Measurements from ENCODE around the gene MLLT10. TPM values are rescaled to one million over a fixed set of nuclear protein-coding genes. Genes with fewer than 3 reads are reported as not detected.

The MLLT10 gene
- total and polyA plus RNA-seq, 2 of the 8 experiments (the other 6 are each of a cell fraction or from before 2014, with no cell fraction given), result 53.1 to 62.1 TPM

GRCh38 chr10:21518641-21519396, 15.2 kb upstream of the MLLT10 start:
- DNase-seq (ENCODE audit: low read depth in 1 of 2, low spot score in 2 of 2), result no peak
- H3K23ac ChIP-seq (ENCODE audit: insufficient read length), result no peak overlapping the region
- H4K20me1 ChIP-seq (replicated peaks in 1 of 2; ENCODE audit: control insufficient read depth in 1 of 2, insufficient read depth in 2 of 2, low read length in 2 of 2), result peaks cover 0 to 2% of the 10 kb centered on the region in 2 experiments
- ChIA-PET CTCF (ENCODE audit: partially characterized antibody) (interaction anchor here (0.6 to 1.5 kb wide), 9 partner anchors 11 to 215 kb away, joined by 3 to 8 read pairs (median 4); no protein-coding TSS in a partner anchor), POLR2A (ENCODE audit: partially characterized antibody) (interaction anchor here (0.6 to 17.3 kb wide), 7 partner anchors 8 to 222 kb away, joined by 3 to 352 read pairs (median 4); no protein-coding TSS in a partner anchor)
- no peak overlapping the region for H2BK5ac ChIP-seq (ENCODE audit: low read depth, low read length)
- H4K8ac ChIP-seq (ENCODE audit: extremely low read depth, insufficient read depth, low read length), result no peak overlapping the region
- H2BK120ac ChIP-seq (replicated peaks; ENCODE audit: low read depth, low read length), result no peak overlapping the region
- H3K23me2 ChIP-seq (ENCODE audit: low read depth, low read length), result peaks cover 28% of the 10 kb centered on the region
- no peak overlapping the region; the same call in none of the 2 replicates for H2BK20ac ChIP-seq (ENCODE audit: low read length)
- H3K27ac ChIP-seq (ENCODE audit: low read depth, low read length), result no peak overlapping the region
- H2AK5ac ChIP-seq (ENCODE audit: low read depth, low read length), result no peak overlapping the region
- no peak overlapping the region for H2BK15ac ChIP-seq (ENCODE audit: low read length)
- no peaks in the 10 kb centered on the region for H3K79me1 ChIP-seq (ENCODE audit: low read depth, low read length)
- H3K4me2 ChIP-seq (ENCODE audit: insufficient read depth in 1 of 2, low read depth in 2 of 2, low read length in 2 of 2), result peak overlapping the region; percentile 96 to 100
- H2BK12ac ChIP-seq (ENCODE audit: low read depth, low read length), result peak overlapping the region; percentile 53; the same call in 1 of the 2 replicates
- H2AFZ ChIP-seq (ENCODE audit: low read length), result no peak overlapping the region
- no peak overlapping the region for H4K91ac ChIP-seq (replicated peaks; ENCODE audit: insufficient read length, low read length)
- H3K56ac ChIP-seq (replicated peaks; ENCODE audit: insufficient read length, low read depth, low read length), result no peak overlapping the region
- peak overlapping the region in 1 of 4 experiments; percentile 45; a peak in 1 of 7 replicates for H3K9ac ChIP-seq (replicated peaks in 1 of 4; ENCODE audit: extremely low read depth in 1 of 4, low read depth in 3 of 4, low read length in 3 of 4)
- no peak overlapping the region for H3K14ac ChIP-seq (ENCODE audit: insufficient read length)
- no peaks in the 10 kb centered on the region for H3K9me3 ChIP-seq (ENCODE audit: insufficient read depth in 2 of 2, low read depth in 1 of 2, low read length in 1 of 2)
- WGBS, 2 experiments (ENCODE audit: extremely low coverage in 1 of 2, insufficient coverage in 1 of 2, insufficient read length in 1 of 2, insufficient replicate concordance in 2 of 2, low coverage in 1 of 2, low lambda C conversion rate in 2 of 2, missing lambda C conversion rate in 1 of 2), result 3% methylated on average over 15 of the region's 16 CpGs; no CpG with 5 or more reads in 1 of the 2 experiments
- H3K27me3 ChIP-seq (replicated peaks in 1 of 4; ENCODE audit: control insufficient read depth in 3 of 4, extremely low read depth in 1 of 4, insufficient read depth in 3 of 4, low read length in 3 of 4), result peaks cover 0 to 3% (median 0%) of the 10 kb centered on the region in 4 experiments; a peak in 2 of 7 replicates
- no peak overlapping the region; the same call in 1 of the 2 replicates for H3K18ac ChIP-seq (ENCODE audit: extremely low read depth, low read length)
- H3K4me3 ChIP-seq (ENCODE audit: extremely low read depth in 1 of 4, insufficient read depth in 2 of 4, low read depth in 3 of 4, low read length in 4 of 4), result peak overlapping the region; percentile 66 to 90 (median 83)
- H3K4ac ChIP-seq (replicated peaks; ENCODE audit: insufficient read length, low read depth, low read length), result no peak overlapping the region
- peaks cover 16 to 37% (median 26%) of the 10 kb centered on the region in 4 experiments for H3K4me1 ChIP-seq (replicated peaks in 1 of 4; ENCODE audit: control insufficient read depth in 3 of 4, insufficient read depth in 4 of 4, low read length in 3 of 4)
- H3K36me3 ChIP-seq (ENCODE audit: control insufficient read depth in 2 of 4, insufficient read depth in 4 of 4, low read length in 3 of 4), result no peaks in the 10 kb centered on the region
- no peak overlapping the region for H4K5ac ChIP-seq (ENCODE audit: insufficient read length, low read depth, low read length)
- no peak for FAIRE-seq
- H3K79me2 ChIP-seq (ENCODE audit: control insufficient read depth in 1 of 2, insufficient read depth in 2 of 2, low read length in 2 of 2), result peaks cover 0 to 33% of the 10 kb centered on the region in 2 experiments; a peak in 3 of 4 replicates
- peak; percentile 58; the same call in 1 of the 2 replicates for TF ChIP-seq TEAD4 (IDR thresholded peaks at IDR 0.05; ENCODE audit: low read depth, low read length)
- no peak for TF ChIP-seq TAF7 (optimal IDR thresholded peaks at IDR 0.05; ENCODE audit: borderline replicate concordance, low read depth, low read length)
- peak in 1 of 2 experiments; percentile 54; a peak in 1 of 4 replicates for TF ChIP-seq SIN3A (conservative IDR thresholded peaks at IDR 0.05 in 1 of 2, IDR thresholded peaks at IDR 0.05 in 1 of 2; ENCODE audit: low read depth in 1 of 2, low read length in 2 of 2)
- no peak for TF ChIP-seq BCL11A (IDR thresholded peaks at IDR 0.05; ENCODE audit: low read depth in 2 of 2, low read length in 2 of 2)
- no peak for TF ChIP-seq JUND (IDR thresholded peaks at IDR 0.05; ENCODE audit: low read length)
